MCF 10A (cell line): ENCODE measurements around the gene NCOA7. TPM values are rescaled to one million over a fixed set of nuclear protein-coding genes. Genes with fewer than 3 reads are reported as not detected.
A peak's percentile ranks its signal among the peaks of the same experiment; 100 is the strongest.

Experiments used
- BruUV-seq: library from RNA; stranded (reverse); fragments of 400-500 nt; replicated peaks from 2 replicates; lab custom pipeline; 2021; lab: Mats Ljungman, UMichigan
- CTCF ChIA-PET: fragments of 300-600 bp; sonication (Branson Sonifier 250); formaldehyde crosslinking; extraction: SDS; loops from one replicate; lab custom pipeline; 2021; ENCODE audit warnings: antibody characterized with exemption, inconsistent platforms; lab: Yijun Ruan, JAX
- POLR2A ChIA-PET: fragments of 300-600, 350-650 bp; sonication (Branson Sonifier 250); formaldehyde crosslinking; extraction: SDS; loops from one replicate; lab custom pipeline; 2020; ENCODE audit warnings: antibody characterized with exemption, inconsistent platforms; lab: Yijun Ruan, JAX
- DNase-seq: peaks from one replicate; pipeline ENCODE4 v3.0.0-alpha.2; 2018; ENCODE audit not compliant: unreplicated experiment
- H3K27ac Mint-ChIP-seq: one replicate; pipeline ENCODE4 v1.8.0; 2022; ENCODE audit warnings: mild to moderate bottlenecking, low read depth, mixed read lengths; ENCODE audit not compliant: unreplicated experiment
- H3K27me3 Mint-ChIP-seq: one replicate; pipeline ENCODE4 v1.8.0; 2022; ENCODE audit warnings: mixed read lengths; ENCODE audit not compliant: insufficient read depth, unreplicated experiment
- H3K36me3 Mint-ChIP-seq: one replicate; pipeline ENCODE4 v1.8.0; 2022; ENCODE audit warnings: mild to moderate bottlenecking, moderate library complexity, mixed read lengths; ENCODE audit not compliant: insufficient read depth, unreplicated experiment
- H3K4me1 Mint-ChIP-seq: one replicate; pipeline ENCODE4 v1.8.0; 2022; ENCODE audit warnings: mixed read lengths; ENCODE audit not compliant: insufficient read depth, unreplicated experiment
- H3K4me3 Mint-ChIP-seq: one replicate; pipeline ENCODE4 v1.8.0; 2022; ENCODE audit warnings: mild to moderate bottlenecking, moderate library complexity, mixed read lengths; ENCODE audit not compliant: unreplicated experiment
- H3K9me3 Mint-ChIP-seq: one replicate; pipeline ENCODE4 v1.8.0; 2022; ENCODE audit warnings: mixed read lengths; ENCODE audit not compliant: unreplicated experiment
- CTCF ChIP-seq: fragments of 200-600 bp; IDR thresholded peaks from one replicate; pipeline ENCODE4 v1.8.0; 2022; ENCODE audit warnings: antibody characterized with exemption, mild to moderate bottlenecking; ENCODE audit not compliant: unreplicated experiment
- intact Hi-C: fragments of 100-400 bp; cut with micrococcal nuclease; formaldehyde crosslinking; loops from 2 replicates; pipeline ENCODE4 v1.14.1; 2022
- total RNA-seq: library from RNA; stranded (reverse); gene quantifications from 2 replicates; pipeline ENCODE4 v1.2.3, GENCODE V29; 2022

The NCOA7 gene
- total RNA-seq, 1 experiment from 2014 or later = 52.3 TPM

- H3K4me1 Mint-ChIP-seq = peaks cover 5% of the 10 kb centered on the region
- DNase-seq = peak; percentile 66
- peak; percentile 44 for TF ChIP-seq CTCF
- H3K9me3 Mint-ChIP-seq = no peaks in the 10 kb centered on the region
- intact Hi-C loops = loop anchor here (1.0 to 5.0 kb wide), 4 partner anchors 86 to 660 kb away; no protein-coding TSS in a partner anchor
- H3K27me3 Mint-ChIP-seq = no peaks in the 10 kb centered on the region
- no TSS peak for BruUV-seq
- CTCF ChIA-PET = interaction anchor here (0.6 to 4.8 kb wide), 39 partner anchors 9 to 694 kb away, joined by 3 to 57 read pairs (median 5); partner anchors contain the start of genes HINT3, NCOA7 and TRMT11
- POLR2A ChIA-PET = interaction anchor here (0.6 to 3.4 kb wide), 10 partner anchors 12 to 196 kb away, joined by 3 to 15 read pairs (median 4); partner anchors contain the start of genes NCOA7 and TRMT11
- no peak overlapping the region for H3K4me3 Mint-ChIP-seq
- H3K27ac Mint-ChIP-seq = no peak overlapping the region
- H3K36me3 Mint-ChIP-seq = peaks cover 14% of the 10 kb centered on the region
These were observed 183.6 kb downstream of the NCOA7 start for GRCh38 chr6:125974214-125974866.

GRCh38 chr6:125979101-125979500 is 188.3 kb downstream of the NCOA7 start:
- ChIA-PET CTCF (interaction anchor here (0.6 kb wide), 1 partner anchor 175 kb away, joined by 3 read pairs; no protein-coding TSS in a partner anchor), POLR2A (no interaction called here)
- intact Hi-C loops = no loop called here
- DNase-seq = no peak
- H3K36me3 Mint-ChIP-seq = peaks cover 13% of the 10 kb centered on the region
- H3K9me3 Mint-ChIP-seq = no peaks in the 10 kb centered on the region
- no peak for TF ChIP-seq CTCF
- H3K27ac Mint-ChIP-seq = no peak overlapping the region
- H3K4me1 Mint-ChIP-seq = peaks cover 5% of the 10 kb centered on the region
- no TSS peak for BruUV-seq
- no peak overlapping the region for H3K4me3 Mint-ChIP-seq
- no peaks in the 10 kb centered on the region for H3K27me3 Mint-ChIP-seq

Other genes with a start within 250 kb of the NCOA7 start
- not detected in 2 replicates for gene HEY2, start 41.3 kb upstream of the NCOA7 start, total RNA-seq
- gene HINT3, start 165.8 kb downstream of the NCOA7 start, total RNA-seq = 17.9 and 20.2 TPM in 2 replicates
- 28.8 and 32.5 TPM in 2 replicates for gene TRMT11, start 195.6 kb downstream of the NCOA7 start, total RNA-seq